Activated naive CD8-positive, alpha-beta T cell treated with anti-CD3 and anti-CD28 coated beads, Interleukin-2, amount 50 U/mL, for 24 hours (primary cell): Measurements from ENCODE around the gene TMEM39B.
A peak's percentile ranks its signal among the peaks of the same experiment; 100 is the strongest.

Source experiments
- ATAC-seq: fragments of 150-1000 bp; cut with Tn5 transposase; one replicate; pipeline ENCODE4 v1.10.0; 2021
- DNase-seq: peaks from one replicate; pipeline ENCODE4 v3.0.0; 2021
- H3K27ac Mint-ChIP-seq: one replicate; pipeline ENCODE4 v1.8.0; 2021; ENCODE audit warnings: mild to moderate bottlenecking, mixed read lengths
- H3K27me3 Mint-ChIP-seq: one replicate; pipeline ENCODE4 v1.8.0; 2021; ENCODE audit warnings: mixed read lengths
- H3K36me3 Mint-ChIP-seq: one replicate; pipeline ENCODE4 v1.8.0; 2021; ENCODE audit warnings: low read depth, mixed read lengths
- H3K4me1 Mint-ChIP-seq: one replicate; pipeline ENCODE4 v1.8.0; 2021; ENCODE audit warnings: mixed read lengths
- H3K4me3 Mint-ChIP-seq: one replicate; pipeline ENCODE4 v1.8.0; 2021; ENCODE audit warnings: mild to moderate bottlenecking, moderate library complexity, mixed read lengths
- H3K9me3 Mint-ChIP-seq: one replicate; pipeline ENCODE4 v1.8.0; 2021; ENCODE audit warnings: mixed read lengths

Gene TMEM39B

DNA sequence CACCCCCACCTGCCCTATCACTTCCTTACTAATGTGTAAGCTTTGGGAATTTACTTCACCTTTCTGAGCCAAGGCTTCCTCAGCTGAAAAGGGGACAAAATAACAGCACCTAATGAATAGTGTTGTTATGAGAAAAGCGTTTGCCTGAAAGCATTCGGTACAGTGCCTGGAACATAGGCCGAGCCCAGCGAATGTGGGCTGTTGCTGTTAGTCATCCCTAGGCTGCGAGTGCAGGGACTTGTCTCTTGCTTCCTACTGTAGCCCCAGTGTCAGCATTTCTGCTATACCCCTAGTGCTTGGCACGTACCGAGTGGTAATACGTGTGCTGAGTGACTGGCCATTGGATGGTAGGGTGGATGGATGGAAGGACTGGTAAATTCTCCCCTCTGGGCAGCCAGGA is 18.4 kb downstream of the TMEM39B start:
- Mint-ChIP-seq H3K4me3 (no peak overlapping the region), H3K36me3 (peaks cover 32% of the 10 kb centered on the region), H3K4me1 (no peaks in the 10 kb centered on the region), H3K27me3 (no peaks in the 10 kb centered on the region), H3K9me3 (no peaks in the 10 kb centered on the region), H3K27ac (no peak overlapping the region)
- no peak for DNase-seq
- ATAC-seq, result no peak

DNA sequence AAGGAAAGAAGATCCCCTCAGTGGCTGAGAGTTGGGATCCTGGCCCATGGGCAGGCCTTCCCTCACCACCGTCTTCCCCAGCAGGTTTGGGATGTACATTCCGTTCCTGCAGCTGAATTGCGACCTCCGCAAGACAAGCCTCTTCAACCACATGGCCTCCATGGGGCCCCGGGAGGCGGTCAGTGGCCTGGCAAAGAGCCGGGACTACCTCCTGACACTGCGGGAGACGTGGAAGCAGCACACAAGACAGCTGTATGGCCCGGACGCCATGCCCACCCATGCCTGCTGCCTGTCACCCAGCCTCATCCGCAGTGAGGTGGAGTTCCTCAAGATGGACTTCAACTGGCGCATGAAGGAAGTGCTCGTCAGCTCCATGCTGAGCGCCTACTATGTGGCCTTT is 18.9 kb downstream of the TMEM39B start:
- Mint-ChIP-seq H3K27me3 (no peaks in the 10 kb centered on the region), H3K4me1 (no peaks in the 10 kb centered on the region), H3K27ac (no peak overlapping the region), H3K4me3 (no peak overlapping the region), H3K9me3 (no peaks in the 10 kb centered on the region), H3K36me3 (peaks cover 30% of the 10 kb centered on the region)
- no peak for DNase-seq
- ATAC-seq, result no peak

DNA sequence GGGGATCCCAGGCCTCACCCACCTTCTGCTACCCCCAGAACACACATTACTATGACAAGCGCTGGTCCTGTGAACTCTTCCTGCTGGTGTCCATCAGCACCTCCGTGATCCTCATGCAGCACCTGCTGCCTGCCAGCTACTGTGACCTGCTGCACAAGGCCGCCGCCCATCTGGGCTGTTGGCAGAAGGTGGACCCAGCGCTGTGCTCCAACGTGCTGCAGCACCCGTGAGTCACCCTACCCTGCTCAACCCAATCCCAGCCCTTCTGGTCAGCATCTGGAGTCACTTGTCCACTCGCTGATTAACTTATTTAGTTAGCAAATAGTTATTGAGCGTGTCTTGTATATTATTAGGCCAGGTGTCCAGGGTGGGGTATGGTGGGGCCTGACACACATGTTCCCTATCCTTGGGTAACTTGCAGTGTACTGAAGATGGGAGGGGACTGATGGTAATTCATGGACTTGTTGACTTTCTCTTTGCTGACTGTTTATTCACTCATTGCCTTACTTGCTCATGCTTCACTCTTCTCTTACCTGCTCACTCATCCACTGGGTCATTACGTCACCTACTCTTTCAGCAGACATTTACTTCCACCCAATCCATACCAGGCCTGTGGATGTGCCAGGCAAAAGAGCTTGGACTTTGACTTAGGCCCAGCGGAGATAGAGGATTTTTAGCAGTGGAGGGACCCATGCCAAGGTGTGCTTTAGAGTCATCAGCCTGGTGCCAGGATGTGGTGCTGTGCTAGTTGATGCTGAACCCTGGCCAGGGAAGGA is 22.2 kb downstream of the TMEM39B start:
- Mint-ChIP-seq H3K4me1 (no peaks in the 10 kb centered on the region), H3K4me3 (no peak overlapping the region), H3K9me3 (no peaks in the 10 kb centered on the region), H3K36me3 (peaks cover 35% of the 10 kb centered on the region), H3K27me3 (no peaks in the 10 kb centered on the region), H3K27ac (no peak overlapping the region)
- no peak for DNase-seq
- no peak for ATAC-seq

DNA sequence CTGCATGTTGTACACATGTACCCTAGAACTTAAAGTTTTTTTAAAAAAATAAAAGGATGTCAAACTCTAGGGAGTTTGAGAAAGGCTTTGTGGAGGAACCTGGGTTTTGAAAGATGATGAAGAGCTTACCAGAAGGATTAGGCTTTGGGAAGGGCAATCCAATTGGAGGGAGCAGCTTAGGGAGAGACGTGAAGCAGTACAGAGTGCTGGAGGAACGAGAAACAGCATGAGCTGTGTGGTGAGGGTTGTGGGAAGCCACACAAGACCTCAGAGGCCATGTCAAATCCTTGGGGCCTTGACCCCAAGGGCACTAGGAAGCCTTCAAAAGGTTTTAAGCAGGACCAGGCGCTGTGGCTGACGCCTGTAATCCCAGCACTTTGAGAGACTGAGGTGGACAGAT is 26.7 kb downstream of the TMEM39B start:
- Mint-ChIP-seq H3K36me3 (peaks cover 19% of the 10 kb centered on the region), H3K9me3 (no peaks in the 10 kb centered on the region), H3K4me1 (no peaks in the 10 kb centered on the region), H3K27ac (no peak overlapping the region), H3K27me3 (no peaks in the 10 kb centered on the region), H3K4me3 (no peak overlapping the region)
- no peak for ATAC-seq
- DNase-seq, result no peak

DNA sequence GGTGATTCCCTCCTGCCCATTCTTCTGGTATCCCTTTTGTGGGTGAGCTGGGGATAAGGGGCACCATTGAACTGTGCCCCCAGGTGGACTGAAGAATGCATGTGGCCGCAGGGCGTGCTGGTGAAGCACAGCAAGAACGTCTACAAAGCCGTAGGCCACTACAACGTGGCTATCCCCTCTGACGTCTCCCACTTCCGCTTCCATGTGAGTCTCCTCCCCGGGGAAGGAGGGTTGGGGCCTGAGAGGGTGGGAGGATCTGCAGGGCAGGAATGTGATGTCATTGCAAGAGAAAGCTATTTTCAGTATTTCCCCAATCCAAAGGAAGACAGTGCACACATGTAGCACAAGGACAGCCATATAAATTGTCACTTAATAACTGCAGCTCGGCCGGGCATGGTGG is 27.6 kb downstream of the TMEM39B start:
- DNase-seq (no peak), ATAC-seq (no peak)
- Mint-ChIP-seq H3K4me3 (no peak overlapping the region), H3K36me3 (peaks cover 14% of the 10 kb centered on the region), H3K27ac (no peak overlapping the region), H3K9me3 (no peaks in the 10 kb centered on the region), H3K4me1 (no peaks in the 10 kb centered on the region), H3K27me3 (no peaks in the 10 kb centered on the region)

DNA sequence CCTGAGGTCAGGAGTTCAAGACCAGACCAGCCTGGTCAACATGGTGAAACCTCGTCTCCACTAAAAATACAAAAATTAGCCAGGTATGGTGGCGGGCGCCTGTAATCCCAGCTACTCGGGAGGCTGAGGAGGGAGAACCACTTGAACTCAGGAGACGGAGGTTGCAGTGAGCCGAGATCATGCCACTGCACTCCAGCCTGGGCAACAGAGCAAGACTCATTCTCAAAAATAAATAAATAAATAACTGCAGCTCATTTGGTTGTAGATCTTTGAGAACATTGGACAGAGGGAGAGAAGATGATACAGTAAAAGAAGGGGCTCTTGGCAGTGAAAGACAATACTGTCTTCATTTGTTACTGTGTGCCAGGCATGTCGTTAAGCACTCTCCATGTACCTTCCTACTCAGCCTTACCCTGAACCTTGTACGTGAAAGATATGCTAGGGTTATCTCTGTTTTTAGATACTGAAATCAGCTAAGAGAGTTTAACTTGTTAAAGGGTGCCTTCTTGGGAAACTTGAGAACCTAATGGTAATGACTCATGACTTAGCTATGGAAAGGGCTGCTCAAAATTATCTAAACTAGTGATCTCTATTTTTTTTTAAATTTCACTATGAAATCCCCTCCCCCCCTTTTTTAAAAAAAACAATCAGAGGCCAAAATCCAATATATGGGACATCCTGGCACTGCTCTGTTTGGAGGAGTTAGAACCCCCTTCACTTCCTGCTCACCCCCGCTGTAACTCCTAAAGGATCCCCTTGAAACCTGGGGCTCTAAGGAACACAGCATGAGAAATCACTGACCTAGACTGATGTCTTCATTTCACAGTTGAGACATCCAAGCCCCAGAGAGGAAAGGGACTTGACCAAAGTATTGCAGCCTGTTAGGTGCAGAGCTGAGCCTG is 28.3 kb downstream of the TMEM39B start:
- no peak for DNase-seq
- H3K9me3 Mint-ChIP-seq, result no peaks in the 10 kb centered on the region
- no peak overlapping the region for H3K4me3 Mint-ChIP-seq
- no peak overlapping the region for H3K27ac Mint-ChIP-seq
- no peaks in the 10 kb centered on the region for H3K4me1 Mint-ChIP-seq
- peaks cover 11% of the 10 kb centered on the region for H3K36me3 Mint-ChIP-seq
- no peak for ATAC-seq
- no peaks in the 10 kb centered on the region for H3K27me3 Mint-ChIP-seq

DNA sequence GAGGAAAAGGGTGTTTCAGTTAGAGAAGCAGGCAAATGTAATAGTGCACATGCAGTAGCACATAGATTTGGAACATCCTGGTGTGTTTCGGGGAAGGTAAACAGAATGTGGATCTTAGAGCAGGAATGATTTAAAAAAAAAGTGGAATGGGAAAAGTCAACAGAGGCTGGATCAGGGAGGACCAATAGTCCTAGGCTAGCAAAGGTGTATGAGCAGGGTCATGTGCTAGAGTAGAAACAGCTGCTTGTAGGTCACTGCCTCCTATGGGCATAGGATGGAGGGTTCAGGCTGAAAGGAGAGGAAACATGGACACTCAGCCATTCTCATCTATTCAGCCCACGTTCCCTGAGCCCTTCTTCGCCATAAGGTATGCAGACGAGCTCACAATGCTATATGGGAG is 31.4 kb downstream of the TMEM39B start:
- DNase-seq (no peak), ATAC-seq (no peak)
- peaks cover 11% of the 10 kb centered on the region for H3K36me3 Mint-ChIP-seq
- H3K4me3 Mint-ChIP-seq, result no peak overlapping the region
- no peaks in the 10 kb centered on the region for H3K27me3 Mint-ChIP-seq
- H3K9me3 Mint-ChIP-seq, result no peaks in the 10 kb centered on the region
- H3K4me1 Mint-ChIP-seq, result peaks cover 12% of the 10 kb centered on the region
- H3K27ac Mint-ChIP-seq, result no peak overlapping the region

DNA sequence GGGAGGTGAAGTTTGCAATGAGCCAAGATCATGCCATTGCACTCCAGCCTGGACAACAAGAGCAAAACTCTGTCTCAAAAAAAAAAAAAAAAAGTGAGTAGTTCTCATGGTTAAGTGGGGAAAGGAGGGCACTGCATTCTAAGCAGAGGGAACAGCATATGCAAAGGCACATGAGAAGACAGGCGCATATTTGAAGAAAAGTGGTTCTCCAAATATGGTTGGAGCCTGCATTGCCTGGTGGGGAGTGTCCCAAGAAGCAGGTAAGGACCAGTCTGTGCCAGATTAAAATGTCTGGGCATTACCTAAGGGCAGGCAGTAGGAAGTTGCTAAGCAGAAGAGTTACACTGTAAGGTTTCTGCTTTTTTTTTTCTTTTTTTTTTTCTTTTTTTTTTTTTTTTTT is 32.6 kb downstream of the TMEM39B start:
- H3K27me3 Mint-ChIP-seq, result no peaks in the 10 kb centered on the region
- no peaks in the 10 kb centered on the region for H3K9me3 Mint-ChIP-seq
- H3K36me3 Mint-ChIP-seq, result peaks cover 14% of the 10 kb centered on the region
- H3K27ac Mint-ChIP-seq, result no peak overlapping the region
- DNase-seq (no peak), ATAC-seq (no peak)
- H3K4me3 Mint-ChIP-seq, result no peak overlapping the region
- H3K4me1 Mint-ChIP-seq, result peaks cover 24% of the 10 kb centered on the region

DNA sequence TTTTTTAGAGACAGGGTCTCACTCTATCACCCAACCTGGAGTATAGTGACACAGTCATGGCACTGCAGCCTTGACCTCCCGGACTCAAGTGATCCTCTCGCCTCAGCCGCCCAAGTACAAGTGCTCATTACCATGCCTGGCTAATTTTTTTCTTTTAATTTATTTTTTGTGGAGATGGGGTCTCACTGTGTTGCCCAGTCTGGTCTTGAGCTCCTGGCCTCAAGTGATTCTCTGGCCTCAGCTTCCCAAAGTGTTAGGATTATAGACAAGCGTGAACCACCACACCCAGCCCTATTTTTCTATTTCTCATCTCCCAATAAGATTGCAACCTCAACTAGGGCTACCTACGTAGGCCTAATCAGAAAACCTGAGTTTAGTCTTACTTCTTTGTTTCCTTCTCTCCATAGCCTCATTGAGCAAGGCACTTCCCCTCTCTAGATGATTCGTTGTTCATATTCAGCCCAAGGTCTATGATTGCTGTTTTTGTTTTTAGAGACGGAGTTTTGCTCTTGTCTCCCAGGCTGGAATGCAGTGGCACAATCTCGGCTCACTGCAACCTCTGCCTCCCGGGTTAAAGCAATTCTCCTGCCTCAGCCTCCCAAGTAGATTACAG is 34.0 kb downstream of the TMEM39B start:
- no peak for DNase-seq
- no peak for ATAC-seq
- peaks cover 14% of the 10 kb centered on the region for H3K36me3 Mint-ChIP-seq
- no peaks in the 10 kb centered on the region for H3K9me3 Mint-ChIP-seq
- H3K27me3 Mint-ChIP-seq, result no peaks in the 10 kb centered on the region
- peaks cover 38% of the 10 kb centered on the region for H3K4me1 Mint-ChIP-seq
- peak overlapping the region; percentile 51 for H3K27ac Mint-ChIP-seq
- H3K4me3 Mint-ChIP-seq, result peak overlapping the region; percentile 67

DNA sequence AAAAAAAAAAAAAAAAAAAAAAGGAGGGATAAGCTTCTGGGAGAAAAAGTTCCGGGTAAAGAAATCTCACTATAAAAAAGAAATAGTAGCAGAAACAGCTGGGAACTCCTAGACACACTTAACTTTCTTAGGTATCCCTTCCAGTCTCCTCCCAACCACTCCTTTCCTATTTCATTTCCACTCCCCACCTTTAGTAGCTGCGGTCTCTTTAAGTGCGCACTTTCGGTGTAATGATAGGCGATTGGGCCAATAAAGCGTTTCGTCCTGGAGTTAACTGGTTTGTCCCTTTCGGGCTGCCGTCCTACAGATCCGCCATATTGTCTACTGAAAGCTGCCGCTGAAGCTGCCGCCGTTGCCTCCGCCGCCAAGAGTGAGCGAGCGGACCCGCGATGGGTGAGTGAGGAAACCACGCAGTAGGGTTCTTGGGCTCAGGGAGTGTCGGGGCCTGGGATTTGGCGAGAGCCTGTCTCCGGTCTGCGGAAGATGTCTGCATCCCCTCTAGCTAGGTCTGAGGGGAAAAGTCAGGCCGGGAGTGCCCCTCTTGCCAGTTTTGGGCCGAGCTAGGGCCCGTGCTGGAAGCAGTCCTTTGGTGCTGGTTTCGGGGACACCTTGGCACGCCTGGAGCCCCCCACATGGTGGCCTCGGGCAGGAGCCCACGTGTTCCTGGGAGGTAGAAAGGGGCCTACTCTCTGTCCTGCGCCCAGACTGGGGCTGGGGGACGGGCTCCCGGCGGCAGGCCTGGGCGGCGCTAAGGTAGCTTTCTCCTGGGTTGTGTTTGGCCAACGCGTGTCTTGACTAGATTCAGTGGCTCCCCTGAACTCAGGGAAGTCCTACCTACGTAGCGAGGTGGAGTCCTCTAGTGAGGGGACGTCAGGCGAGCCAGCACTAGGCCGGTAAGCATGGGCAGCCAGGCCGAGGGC is 35.3 kb downstream of the TMEM39B start, which contains the start of gene KPNA6:
Gene KPNA6, plus strand, starts transcription at position 315 of the 920 bp plus-strand sequence. Its CDS starts 75 bp downstream, at position 390.
- Mint-ChIP-seq H3K4me1 (peaks cover 47% of the 10 kb centered on the region), H3K9me3 (no peaks in the 10 kb centered on the region), H3K27me3 (no peaks in the 10 kb centered on the region), H3K4me3 (peak within 1 kb of the TSS; percentile 99), H3K36me3 (peaks cover 16% of the 10 kb centered on the region), H3K27ac (peak within 1 kb of the TSS; percentile 97)
- ATAC-seq, result peak; percentile 85
- peak; percentile 86 for DNase-seq

DNA sequence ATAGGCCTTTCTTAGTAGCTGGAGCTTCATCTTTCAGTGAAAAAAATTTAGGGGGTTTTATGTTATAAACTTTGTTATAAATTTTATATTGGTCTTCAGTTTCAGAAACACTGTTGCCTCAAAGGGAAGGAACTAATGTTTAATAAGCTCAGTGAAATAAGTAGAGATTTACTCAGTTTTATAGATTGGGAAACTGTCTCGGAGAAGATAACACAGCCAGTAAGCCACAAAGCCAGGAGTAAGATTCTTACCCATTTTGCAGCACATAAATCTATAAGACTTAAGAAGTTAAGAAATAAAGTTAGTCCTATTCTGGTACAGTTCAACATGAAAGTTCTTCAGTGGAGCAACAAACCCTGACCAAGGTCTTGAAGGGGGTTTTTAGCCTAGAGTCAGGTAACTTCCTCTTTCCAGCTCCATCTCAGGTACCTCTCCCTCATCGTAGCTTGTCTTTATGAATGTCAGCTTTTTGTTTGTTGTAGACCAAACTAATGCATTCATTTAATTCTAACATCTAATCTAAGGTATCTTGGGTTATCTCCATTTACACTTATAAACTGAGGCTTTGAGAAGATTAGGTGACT is 38.4 kb downstream of the TMEM39B start:
- DNase-seq (no peak), ATAC-seq (no peak)
- Mint-ChIP-seq H3K27me3 (no peaks in the 10 kb centered on the region), H3K27ac (peak overlapping the region; percentile 41), H3K4me1 (peaks cover 67% of the 10 kb centered on the region), H3K4me3 (peak overlapping the region; percentile 10), H3K36me3 (peaks cover 21% of the 10 kb centered on the region), H3K9me3 (no peaks in the 10 kb centered on the region)

DNA sequence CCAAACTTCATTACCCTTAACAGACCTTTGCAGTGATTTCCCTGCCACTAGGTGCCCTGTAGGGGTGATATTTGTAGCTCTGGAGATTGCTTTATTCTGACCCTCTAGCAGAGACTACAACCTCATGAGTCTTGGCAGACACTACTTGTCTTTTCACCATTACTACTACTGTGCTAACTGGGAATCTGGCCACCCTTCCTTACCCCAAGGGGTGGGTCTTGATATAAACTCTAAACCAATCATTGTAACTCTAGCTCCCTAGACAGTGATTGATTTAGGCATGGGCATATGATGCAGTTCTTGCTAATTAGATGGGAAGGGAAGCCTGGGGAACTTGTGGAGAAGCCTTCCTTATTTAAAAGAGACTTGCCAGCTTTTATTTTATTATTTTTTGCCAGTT is 39.0 kb downstream of the TMEM39B start:
- Mint-ChIP-seq H3K27ac (no peak overlapping the region), H3K27me3 (no peaks in the 10 kb centered on the region), H3K4me3 (no peak overlapping the region), H3K9me3 (no peaks in the 10 kb centered on the region), H3K4me1 (peaks cover 72% of the 10 kb centered on the region), H3K36me3 (peaks cover 24% of the 10 kb centered on the region)
- ATAC-seq (no peak), DNase-seq (no peak)

DNA sequence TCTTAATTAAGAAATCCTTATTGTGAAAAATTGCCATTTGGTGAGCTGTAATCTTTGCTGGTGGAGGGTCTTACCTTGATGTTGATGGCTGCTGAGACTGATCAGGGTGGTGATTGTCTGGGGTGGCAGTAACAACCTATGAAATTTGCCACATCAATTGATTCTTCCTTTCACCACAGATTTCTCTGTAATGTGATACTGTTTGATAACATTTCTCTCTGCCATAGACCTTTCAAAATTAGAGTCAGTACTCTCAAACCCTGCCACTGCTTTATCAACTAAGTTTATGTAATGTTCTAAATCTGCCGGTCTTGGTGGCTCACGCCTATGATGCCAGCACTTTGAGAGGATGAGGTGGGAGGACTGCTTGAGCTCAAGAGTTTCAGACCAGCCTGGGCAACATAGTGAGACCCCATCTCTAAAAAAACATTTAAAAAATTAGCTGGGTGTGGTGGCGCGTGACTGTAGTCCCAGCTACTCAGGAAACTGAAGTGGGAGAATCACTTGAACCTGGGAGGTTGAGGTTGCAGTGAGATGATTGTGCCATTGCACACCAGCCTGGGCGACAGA is 40.2 kb downstream of the TMEM39B start:
- no peak overlapping the region for H3K4me3 Mint-ChIP-seq
- no peaks in the 10 kb centered on the region for H3K9me3 Mint-ChIP-seq
- no peak for DNase-seq
- H3K4me1 Mint-ChIP-seq, result peaks cover 68% of the 10 kb centered on the region
- H3K27me3 Mint-ChIP-seq, result no peaks in the 10 kb centered on the region
- peak overlapping the region; percentile 64 for H3K27ac Mint-ChIP-seq
- peaks cover 22% of the 10 kb centered on the region for H3K36me3 Mint-ChIP-seq
- no peak for ATAC-seq
